ENCODE data around the gene TAP2. TPM values are rescaled to one million over a fixed set of nuclear protein-coding genes. Genes with fewer than 3 reads are reported as not detected.

The TAP2 gene
- polyA plus RNA-seq, 2 of the 4 experiments (the other 2 are of a cell fraction): 11.4 to 15.9 TPM

- no peak for TF ChIP-seq E2F6 (IDR thresholded peaks at IDR 0.05; ENCODE audit: borderline replicate concordance, low read depth)
- no peak for TF ChIP-seq CHD4 (IDR thresholded peaks at IDR 0.05; ENCODE audit: borderline replicate concordance)
- TF ChIP-seq HES2 (IDR thresholded peaks at IDR 0.05): no peak
- no peak for TF ChIP-seq CHD2 (IDR thresholded peaks at IDR 0.05; ENCODE audit: low read length, partially characterized antibody)
Observed at GRCh38 chr6:32851025-32851424, 12.5 kb upstream of the TAP2 start (continued).

- Histone ChIP-seq H3K27ac (no peak overlapping the region), H3K4me3 (no peak overlapping the region), H3K9me3 (no peaks in the 10 kb centered on the region), H3K4me2 (no peak overlapping the region), H3K4me1 (peaks cover 5% of the 10 kb centered on the region; the same call in 2 of the 3 replicates)
- TF ChIP-seq PHF8 (IDR thresholded peaks at IDR 0.05; ENCODE audit: borderline replicate concordance, low read depth) (no peak), RFX5 (IDR thresholded peaks at IDR 0.05) (no peak), ATOH8 (CRISPR knock-in tag; IDR thresholded peaks at IDR 0.05; ENCODE audit: low read depth) (no peak)
- CTCF ChIA-PET: interaction anchor here (0.6 to 1.5 kb wide), 2 partner anchors 10 to 1312 kb away, joined by 4 to 12 read pairs; partner anchors contain the start of gene TAP2
- 78% methylated on average over 6 of the region's 6 CpGs for WGBS (ENCODE audit: missing lambda C conversion rate)
- POLR2A ChIA-PET: no interaction called here
- DNase-seq (ENCODE audit: low read depth in 1 of 2, low spot score in 1 of 2) (no peak), ATAC-seq (no peak), FAIRE-seq (no peak)
Observed at GRCh38 chr6:32849126-32849525, 10.6 kb upstream of the TAP2 start.

- peaks cover 9% of the 10 kb centered on the region; the same call in 2 of the 3 replicates for H3K4me1 ChIP-seq
- FAIRE-seq (no peak), ATAC-seq (no peak), DNase-seq (ENCODE audit: low read depth in 1 of 2, low spot score in 1 of 2) (no peak)
- POLR2A ChIA-PET: no interaction called here
- no peaks in the 10 kb centered on the region for H3K9me3 ChIP-seq
- CTCF ChIA-PET: interaction anchor here (1.6 to 10.9 kb wide), 2 partner anchors 9 to 21 kb away, joined by 5 to 253 read pairs; partner anchors contain the start of gene TAP2
- H3K27ac ChIP-seq: no peak overlapping the region
- TF ChIP-seq PHF8 (IDR thresholded peaks at IDR 0.05; ENCODE audit: borderline replicate concordance, low read depth): no peak
- TF ChIP-seq RFX5 (IDR thresholded peaks at IDR 0.05): no peak
- TF ChIP-seq MAZ (IDR thresholded peaks at IDR 0.05; ENCODE audit: borderline replicate concordance, low read depth, low read length): no peak
- no peak for TF ChIP-seq SMC3 (IDR thresholded peaks at IDR 0.05)
- no peak for TF ChIP-seq FOSL2 (IDR thresholded peaks at IDR 0.05)
- no peak for TF ChIP-seq FOSL2 (CRISPR knock-in tag; IDR thresholded peaks at IDR 0.05)
- TF ChIP-seq EHMT2 (IDR thresholded peaks at IDR 0.05; ENCODE audit: low read depth): no peak
- TF ChIP-seq ELK1 (IDR thresholded peaks at IDR 0.05; ENCODE audit: low read depth, low read length): no peak
- TF ChIP-seq TP53 (CRISPR knock-in tag; IDR thresholded peaks at IDR 0.05): no peak
- TF ChIP-seq CBX8 (IDR thresholded peaks at IDR 0.05): no peak
- no peak for TF ChIP-seq NPAS2 (CRISPR knock-in tag; IDR thresholded peaks at IDR 0.05; ENCODE audit: borderline replicate concordance)
- TF ChIP-seq CBX2 (IDR thresholded peaks at IDR 0.05; ENCODE audit: borderline replicate concordance, low read depth): no peak
- WGBS (ENCODE audit: missing lambda C conversion rate): 98% methylated on average over 6 of the region's 8 CpGs
- H3K4me3 ChIP-seq: no peak overlapping the region
- no peak overlapping the region for H3K4me2 ChIP-seq
Observed at GRCh38 chr6:32847795-32848194, 9.3 kb upstream of the TAP2 start.

- TF ChIP-seq ATOH8 (CRISPR knock-in tag; IDR thresholded peaks at IDR 0.05; ENCODE audit: low read depth): no peak
- FAIRE-seq (no peak), DNase-seq (ENCODE audit: low read depth in 1 of 2, low spot score in 1 of 2) (no peak), ATAC-seq (no peak)
- no peak overlapping the region for H3K27ac ChIP-seq
- ChIA-PET CTCF (interaction anchor here (1.6 to 10.9 kb wide), 3 partner anchors 9 to 22 kb away, joined by 5 to 253 read pairs (median 225); partner anchors contain the start of genes PSMB9, TAP1 and TAP2), POLR2A (no interaction called here)
- H3K4me2 ChIP-seq: no peak overlapping the region
- H3K4me3 ChIP-seq: no peak overlapping the region
- WGBS (ENCODE audit: missing lambda C conversion rate): 95% methylated on average over 10 of the region's 10 CpGs
- H3K4me1 ChIP-seq: peaks cover 5% of the 10 kb centered on the region; the same call in 1 of the 3 replicates
- H3K9me3 ChIP-seq: no peaks in the 10 kb centered on the region
Observed at GRCh38 chr6:32847004-32847403, 8.5 kb upstream of the TAP2 start.
